Dedifferentiated amniotic fluid mesenchymal stem cell (primary cell): Measurements from ENCODE around the gene CNGA4.

ENCODE experiments used
- DNase-seq: peaks from one replicate; pipeline ENCODE4 v3.0.0-alpha.2; 2016; ENCODE audit errors: extremely low spot score

Gene CNGA4, protein sequence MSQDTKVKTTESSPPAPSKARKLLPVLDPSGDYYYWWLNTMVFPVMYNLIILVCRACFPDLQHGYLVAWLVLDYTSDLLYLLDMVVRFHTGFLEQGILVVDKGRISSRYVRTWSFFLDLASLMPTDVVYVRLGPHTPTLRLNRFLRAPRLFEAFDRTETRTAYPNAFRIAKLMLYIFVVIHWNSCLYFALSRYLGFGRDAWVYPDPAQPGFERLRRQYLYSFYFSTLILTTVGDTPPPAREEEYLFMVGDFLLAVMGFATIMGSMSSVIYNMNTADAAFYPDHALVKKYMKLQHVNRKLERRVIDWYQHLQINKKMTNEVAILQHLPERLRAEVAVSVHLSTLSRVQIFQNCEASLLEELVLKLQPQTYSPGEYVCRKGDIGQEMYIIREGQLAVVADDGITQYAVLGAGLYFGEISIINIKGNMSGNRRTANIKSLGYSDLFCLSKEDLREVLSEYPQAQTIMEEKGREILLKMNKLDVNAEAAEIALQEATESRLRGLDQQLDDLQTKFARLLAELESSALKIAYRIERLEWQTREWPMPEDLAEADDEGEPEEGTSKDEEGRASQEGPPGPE

DNA sequence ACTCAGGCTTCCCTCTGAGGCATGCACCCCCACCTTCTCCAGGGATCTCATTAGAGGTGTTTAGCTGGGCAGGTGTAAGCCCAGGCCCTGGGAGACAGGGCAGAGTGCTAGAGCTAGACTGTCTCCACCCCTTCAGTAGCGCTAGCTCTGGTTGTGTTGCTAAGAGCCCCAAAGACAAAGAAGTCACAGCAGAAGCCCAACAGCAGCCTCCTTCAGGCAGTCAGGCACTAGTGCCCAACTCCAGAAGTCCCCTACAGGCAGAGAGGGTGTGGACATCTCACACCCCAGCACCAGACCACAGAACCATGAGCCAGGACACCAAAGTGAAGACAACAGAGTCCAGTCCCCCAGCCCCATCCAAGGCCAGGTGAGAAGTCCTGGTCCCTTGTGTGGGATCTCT is at the start of gene CNGA4:
Gene CNGA4 (plus strand): TSS at position 188 of the 400 bp plus-strand sequence. CDS start 118 bp downstream, at position 306.
- no peak for DNase-seq

DNA sequence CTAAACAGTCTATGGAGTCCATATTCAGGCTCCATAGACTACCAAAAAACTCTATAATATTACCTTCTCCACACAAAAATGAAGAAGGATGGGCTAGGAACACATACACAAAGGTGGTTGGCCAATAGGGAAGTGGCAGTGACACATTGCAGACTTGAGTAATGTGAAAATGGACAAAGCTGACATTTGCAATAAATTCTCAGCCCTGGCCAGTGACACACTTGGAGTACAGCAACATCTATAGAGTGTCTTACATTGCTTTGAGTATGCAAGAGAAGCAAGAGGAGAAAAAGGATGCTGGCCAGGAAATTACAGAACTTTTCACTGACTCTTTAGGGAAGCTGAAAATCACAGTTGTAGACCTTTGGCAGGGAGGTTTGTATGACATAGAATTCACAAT is 47.1 kb upstream of the CNGA4 start:
- DNase-seq: no peak

DNA sequence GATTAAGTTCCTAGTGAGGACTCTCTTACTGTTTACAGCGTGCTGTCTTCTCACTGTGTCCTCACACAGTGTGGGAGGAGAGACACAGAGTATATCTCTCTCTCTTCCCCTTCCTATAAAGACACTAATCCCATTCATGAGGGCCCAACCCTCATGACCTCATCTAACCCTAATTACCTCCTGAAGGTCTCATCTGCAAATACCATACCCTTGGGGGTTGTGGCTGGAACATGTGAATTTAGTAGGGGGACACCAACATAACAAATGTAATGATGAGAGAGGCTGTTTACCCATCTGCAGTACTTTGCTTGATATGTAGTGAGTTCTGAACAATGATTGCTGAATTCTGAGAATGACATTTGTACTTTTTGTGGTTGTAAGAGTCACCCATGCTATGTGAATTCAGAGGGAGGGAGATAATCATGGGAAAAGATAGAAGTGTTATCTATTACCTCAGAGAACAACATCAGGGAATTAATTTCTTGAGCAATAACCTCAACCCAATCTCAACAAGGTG is 44.8 kb upstream of the CNGA4 start:
- DNase-seq: no peak

DNA sequence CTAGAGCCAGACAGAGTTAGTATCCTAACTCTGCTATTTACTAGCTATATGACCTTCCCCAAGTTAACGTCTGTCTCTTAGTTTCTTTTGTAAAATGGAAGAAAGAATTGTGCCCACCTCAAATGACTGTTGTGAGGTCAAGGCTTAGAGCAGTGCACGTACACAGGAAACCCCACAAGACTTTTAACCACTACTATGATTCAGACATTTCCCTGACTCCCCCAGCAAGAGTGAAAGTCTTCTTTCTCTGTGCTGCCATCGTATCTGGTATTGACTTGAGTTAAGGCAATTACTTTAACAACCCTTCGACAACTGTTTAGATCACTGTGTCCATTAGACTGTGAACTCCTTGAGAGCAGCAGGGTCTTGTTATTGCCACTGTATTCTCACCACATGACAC is 42.5 kb upstream of the CNGA4 start:
- no peak for DNase-seq

DNA sequence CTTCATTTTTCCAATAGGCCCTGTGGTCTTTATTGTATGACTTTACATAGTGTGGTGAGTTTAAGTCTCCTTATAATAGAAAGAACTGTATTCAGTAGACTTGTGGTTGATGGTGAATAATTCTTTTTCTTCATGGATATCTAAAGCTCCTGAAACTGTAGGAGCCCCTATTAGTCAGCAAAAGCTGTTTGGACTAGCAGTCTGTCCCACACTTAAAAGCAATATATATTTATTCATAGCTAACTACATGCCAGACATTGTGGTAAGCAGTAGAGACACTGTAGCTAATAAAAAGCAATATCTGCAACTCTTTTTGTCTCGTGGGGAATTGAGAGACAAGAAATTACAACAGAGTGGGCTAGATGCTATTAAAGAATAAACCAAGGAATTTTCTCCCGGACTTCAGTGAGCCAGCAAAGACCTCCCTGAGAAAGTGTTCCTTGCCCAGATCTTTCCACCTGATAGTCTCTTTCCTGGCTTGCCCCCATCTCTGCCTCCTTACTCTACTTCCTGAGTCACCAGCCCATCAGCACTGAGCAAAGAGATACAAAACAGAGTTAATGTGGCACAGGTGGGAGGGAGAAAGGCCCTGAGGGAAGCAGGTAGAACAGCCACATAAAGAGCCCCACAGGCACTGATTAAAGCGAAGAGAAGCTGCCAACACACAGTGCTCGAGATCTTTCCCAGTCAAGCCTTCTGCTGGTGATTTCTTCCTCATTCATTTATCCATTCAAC is 41.3 kb upstream of the CNGA4 start:
- DNase-seq: no peak

DNA sequence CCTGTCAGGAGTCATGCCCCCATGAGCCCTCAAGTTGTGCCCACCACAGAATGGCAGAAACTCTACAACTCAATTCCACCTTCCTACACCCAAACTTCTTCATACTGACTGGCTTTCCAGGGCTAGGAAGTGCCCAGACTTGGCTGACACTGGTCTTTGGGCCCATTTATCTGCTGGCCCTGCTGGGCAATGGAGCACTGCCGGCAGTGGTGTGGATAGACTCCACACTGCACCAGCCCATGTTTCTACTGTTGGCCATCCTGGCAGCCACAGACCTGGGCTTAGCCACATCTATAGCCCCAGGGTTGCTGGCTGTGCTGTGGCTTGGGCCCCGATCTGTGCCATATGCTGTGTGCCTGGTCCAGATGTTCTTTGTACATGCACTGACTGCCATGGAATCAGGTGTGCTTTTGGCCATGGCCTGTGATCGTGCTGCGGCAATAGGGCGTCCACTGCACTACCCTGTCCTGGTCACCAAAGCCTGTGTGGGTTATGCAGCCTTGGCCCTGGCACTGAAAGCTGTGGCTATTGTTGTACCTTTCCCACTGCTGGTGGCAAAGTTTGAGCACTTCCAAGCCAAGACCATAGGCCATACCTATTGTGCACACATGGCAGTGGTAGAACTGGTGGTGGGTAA is 39.6 kb upstream of the CNGA4 start, which contains the start of gene OR52W1:
Gene OR52W1 (plus strand): TSS at position 51 of the 637 bp plus-strand sequence. CDS start 0 bp downstream, at position 51.
- no peak for DNase-seq

DNA sequence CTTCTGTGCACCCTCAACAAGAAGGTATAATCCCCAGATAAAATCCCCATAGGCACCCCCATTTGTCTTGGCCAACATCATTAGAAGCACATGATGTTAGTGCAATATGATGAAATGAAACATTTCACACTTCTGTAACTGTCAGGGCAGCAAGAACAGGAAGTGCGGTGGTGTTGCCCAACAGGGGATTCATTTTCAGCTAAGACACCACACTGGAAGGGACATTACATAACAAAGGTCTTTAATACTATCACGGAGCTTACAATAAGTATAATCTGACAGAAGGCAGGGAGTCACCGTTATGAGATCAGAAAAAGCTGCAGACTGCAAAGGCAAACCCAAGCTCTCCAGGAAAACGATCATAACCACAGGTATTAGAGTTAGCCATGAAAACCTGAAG is 37.9 kb upstream of the CNGA4 start:
- DNase-seq: no peak

DNA sequence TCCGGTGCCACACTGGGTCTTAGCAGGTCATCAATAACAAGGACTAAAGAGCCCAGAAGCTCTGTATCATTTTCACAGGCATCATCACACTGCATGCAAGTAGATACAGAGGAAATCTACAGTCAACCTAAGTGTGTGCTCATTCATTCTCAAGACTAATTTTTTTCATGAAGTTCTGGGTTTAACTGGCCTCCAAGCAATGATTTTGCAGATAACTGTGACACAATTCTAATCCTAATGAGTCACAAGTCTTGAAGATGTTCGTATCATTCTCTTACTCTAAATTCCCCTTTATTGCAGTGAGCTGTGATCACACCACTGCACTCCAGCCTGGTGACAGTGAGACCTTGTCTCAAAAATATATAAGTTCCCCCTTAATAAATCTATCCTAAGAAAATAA is 37.4 kb upstream of the CNGA4 start:
- no peak for DNase-seq

DNA sequence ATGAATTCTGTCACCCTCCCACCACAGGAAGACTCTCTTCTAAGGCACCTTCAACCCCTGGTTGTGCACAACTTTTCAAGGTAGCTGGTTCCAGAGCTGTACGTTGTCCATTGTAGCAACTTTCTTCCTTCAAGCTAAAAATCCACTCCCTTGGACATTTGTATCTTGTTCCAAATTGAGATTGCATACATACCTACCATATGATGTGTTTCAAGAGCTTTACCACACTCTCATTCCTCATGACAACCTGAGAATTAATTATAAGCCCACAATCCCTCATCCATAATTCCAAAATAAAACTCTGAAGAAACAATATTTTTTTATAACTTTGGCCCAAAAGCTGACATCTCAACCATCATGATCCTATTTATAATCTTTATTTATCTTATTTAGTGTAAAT is 36.8 kb upstream of the CNGA4 start:
- no peak for DNase-seq

DNA sequence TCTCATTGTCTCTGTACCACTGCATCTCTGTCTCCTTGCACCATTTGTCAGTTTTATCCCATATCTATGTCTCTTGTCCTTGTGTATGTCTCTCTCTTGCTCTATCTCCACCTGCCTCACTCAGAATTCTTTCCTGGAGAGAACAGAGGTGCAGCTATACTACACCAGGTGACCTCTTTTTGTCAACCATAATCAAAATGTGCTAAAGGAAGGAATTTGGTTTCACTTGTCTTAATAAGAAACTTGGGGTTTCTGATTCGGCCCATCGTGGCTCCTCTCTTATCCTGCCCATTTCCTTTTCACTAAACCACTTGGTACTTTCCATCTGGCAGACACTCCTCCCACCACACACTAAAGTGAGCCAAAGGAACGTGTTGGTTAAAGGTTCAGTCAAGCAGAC is 35.6 kb upstream of the CNGA4 start:
- no peak for DNase-seq

DNA sequence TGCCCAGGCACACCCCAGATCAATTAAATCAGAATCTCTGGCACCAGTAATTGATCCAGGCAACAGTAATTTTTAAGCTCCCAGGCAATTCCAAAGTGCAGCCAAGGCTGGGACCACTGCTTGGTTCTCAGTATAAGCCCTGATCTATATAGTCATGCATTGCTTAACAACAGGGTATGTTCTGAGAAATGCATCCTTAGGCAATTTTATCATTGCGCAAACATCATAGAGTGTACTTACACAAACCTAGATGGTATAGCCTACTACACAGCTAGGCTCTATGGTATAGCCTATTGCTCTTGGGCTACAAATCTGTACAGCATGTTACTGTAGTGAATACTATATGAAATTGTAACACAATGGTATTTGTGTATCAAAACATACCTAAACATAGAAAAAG is 34.2 kb upstream of the CNGA4 start:
- DNase-seq: no peak

DNA sequence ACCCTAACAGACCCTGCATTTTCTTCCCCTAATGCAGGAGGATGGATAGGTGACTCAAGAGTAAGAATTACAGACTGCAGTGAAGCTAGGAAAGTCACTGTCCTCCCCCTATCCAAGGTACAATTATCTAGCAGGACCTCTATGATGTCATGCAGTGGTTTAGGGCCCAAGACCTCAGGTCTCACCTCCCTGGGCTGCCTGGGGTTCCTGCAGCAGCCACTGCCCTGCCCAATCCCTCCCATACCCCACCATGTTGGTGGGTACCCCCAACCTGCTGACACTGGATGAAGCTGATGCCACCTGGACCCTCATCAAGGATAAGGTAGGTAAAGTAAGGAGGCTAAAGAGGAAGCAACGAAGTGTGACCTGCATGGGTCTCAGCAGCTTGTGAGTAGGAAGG is 33.5 kb upstream of the CNGA4 start, which contains the start of gene C11orf42:
Gene C11orf42 (plus strand): TSS at position 192 of the 400 bp plus-strand sequence. CDS start 59 bp downstream, at position 251.
- DNase-seq: no peak

DNA sequence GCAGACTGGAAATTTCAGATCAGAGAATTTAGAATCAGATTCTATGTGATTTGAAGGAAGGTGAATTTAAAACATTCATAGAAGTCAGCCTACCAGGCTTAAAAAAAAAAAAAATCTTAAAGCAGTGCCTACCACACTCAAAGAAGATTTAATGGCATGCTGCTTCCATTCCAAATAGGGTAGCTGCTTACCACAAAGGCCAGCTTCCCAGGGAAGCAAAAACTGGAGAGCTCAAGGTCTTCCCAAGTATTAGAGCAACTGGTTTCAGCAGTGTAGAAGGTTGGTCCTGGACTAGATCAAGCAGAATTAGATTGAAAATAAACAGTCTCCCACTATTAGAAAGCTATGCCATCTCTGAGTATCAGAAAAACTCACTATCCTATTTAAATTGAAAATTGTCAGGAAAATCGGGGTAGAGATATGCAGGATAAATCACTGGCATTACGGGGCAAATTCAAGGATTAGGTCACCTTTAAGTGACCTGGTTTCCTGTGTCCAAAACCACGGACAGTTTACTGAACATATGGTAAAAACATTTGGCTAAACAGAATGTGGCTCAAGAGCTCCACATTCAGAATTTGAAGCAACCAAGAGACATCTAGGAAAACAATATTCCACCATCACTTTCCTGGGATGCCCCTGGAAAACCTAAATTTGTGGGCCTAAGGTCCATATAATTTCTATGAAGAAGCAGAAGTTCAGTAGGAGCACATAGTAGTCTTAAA is 32.3 kb upstream of the CNGA4 start:
- no peak for DNase-seq

DNA sequence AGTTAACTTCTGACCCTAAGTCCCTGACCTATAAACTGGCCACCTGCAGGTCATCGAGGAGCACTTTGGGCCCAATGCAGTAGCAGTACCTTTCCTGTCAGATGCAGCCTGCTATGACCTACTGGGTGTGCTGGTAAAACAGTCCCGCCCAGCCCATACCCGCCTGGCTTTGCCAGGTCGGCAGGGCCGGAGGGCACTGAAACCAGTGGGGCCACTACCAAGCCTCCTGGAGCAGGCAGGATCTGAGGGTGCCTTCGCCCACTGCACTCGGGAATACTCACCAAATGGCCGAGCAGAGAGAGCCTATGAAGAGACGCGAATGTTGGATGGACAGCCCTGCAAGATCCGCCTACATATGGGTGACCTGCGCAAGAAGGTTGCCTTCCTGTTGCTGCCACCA is 29.1 kb upstream of the CNGA4 start:
- no peak for DNase-seq

DNA sequence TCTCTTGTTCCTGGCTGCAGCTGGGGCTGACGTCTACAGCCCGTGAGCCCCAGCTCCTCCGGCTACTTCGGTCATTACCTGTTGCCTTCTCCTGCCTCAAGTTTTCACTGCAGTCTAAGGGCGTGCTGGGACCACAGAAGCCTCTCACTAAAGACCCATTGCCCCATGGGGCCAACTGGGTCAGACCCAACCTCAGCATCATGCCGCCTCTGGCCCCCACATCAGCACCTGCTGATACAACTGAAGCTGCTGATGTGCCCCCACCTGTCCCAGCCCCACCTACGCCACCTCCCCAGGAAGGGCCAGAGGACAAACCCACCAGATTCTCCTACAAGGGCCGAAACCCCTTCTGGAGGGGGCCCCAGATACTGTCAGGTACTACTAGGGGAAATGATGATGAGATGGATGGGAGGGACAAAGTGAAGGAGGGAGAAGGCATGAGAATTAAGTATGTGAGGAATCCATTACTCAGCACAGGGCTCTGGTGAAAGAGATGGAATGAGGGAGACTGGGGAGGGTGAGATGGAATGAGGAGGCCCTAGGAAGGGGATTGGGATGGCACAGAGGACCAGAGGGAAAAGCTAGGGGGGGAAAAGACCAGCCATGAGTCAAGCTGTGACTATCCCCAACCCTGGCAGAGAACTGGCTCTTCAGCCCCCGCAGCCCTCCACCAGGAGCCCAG is 28.5 kb upstream of the CNGA4 start:
- no peak for DNase-seq

DNA sequence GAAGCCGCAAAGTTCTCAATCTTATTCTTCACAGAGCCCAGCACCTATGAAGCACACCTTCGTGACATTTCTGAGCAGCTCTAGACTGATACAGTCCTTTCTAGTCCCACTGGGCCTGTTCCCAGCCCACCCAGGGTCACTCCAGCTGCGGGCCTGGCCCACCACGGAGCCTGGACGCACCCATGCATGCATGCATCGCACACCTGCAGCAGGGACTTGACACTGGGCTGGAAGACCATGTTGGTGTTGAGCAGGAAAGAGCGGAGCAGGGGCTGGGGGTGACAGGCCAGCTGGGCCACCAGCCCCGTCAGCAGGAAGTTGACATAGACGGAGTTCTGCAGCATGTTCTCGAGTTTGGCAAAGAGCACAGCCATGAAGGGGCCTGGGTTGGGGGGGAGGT is 24.4 kb upstream of the CNGA4 start:
- no peak for DNase-seq

DNA sequence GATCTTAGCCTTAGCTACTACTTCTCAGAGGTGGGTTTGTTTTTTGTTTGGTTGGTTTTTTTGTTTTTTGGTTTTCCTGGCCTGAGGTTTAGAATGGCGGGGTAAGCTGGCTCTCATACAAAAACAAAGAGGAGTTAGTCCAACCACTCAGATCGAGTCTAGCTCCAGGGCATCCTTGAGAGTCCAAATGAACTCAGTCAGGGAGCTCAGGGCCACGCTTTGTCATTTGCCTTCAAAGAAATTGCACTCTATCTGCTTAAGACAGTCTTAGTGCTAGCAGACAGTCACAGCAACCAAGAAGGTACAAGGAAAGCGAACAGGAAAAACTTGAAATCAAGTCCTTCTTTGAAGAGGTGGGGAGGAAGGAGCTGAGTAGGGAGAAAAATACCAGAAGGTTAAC is 22.4 kb upstream of the CNGA4 start:
- DNase-seq: no peak

DNA sequence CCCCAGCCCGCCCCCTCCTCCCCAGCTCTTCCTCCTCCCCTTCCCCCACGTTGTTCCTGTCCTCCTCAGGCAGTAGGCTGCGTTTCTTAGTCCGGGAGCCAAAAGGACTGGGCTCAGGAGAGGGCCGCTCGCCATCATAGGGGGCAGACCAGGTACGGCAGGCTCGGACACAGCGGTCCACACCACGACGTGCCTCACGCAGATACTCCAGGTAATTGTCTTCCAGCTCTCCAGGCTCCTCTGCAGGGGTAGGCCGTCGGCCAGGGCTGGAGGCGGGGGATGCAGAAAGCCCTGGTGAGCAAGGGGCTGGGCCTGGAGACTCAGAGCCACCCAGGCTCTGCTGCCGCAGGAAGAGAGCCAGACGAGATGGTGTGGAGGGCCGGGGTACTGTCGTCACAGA is 21.2 kb upstream of the CNGA4 start:
- no peak for DNase-seq

DNA sequence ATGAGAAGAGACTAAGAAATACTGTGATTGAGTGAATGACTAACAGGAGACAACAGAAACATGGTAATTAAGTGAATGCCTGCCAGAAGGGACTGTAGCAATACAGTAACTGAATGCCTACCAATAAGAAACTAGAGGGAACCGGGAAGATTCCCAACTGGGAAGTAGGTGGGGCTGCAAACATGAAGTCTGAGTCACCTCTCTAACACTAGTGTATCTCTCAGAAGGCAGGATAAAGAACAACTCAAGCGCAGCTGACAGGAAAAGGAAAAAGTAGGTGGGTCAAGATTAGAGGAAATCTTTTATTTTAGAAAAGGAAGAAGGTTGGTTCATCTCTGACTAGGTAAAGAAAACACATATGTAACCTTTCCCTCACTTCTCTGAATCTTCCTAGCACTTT is 19.5 kb upstream of the CNGA4 start:
- peak; percentile 87 for DNase-seq

DNA sequence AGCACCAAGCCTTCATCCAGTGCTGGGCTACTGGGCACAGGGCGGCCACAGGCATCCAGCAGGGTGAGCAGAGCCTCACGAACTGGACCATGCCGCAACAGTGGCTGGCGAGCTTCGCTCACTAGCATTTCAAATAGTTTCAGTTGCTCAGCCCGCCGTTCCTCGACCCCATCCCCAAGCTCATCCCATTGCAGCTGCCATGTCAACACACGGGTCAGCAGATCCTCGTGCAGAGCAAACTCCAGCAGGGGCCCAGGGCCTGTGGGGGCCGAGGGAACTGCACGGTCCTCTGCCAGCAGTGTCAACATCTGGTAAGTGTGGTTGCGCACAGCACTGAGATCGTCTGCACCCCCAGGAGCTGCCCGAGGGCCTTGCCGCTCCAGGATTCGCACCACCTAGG is 15.0 kb upstream of the CNGA4 start:
- DNase-seq: no peak

DNA sequence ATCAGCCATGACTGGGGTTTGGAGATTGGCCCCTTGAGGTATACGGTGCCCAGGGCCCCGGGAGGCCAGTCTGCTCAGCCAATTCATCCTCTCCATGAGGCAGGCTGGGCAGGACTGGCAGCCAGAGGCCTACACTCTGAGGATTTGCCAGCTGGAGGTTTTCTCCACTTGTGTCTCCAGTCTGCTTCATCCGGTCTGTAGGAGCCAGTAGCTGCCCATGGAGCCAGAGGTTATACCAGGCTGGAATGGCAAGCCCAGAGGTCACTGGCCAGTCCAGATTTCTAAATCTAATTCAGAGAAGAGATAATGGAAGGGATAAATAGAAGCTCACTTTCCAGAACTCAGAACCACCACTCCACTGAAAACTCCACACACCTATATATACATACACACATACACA is 14.5 kb upstream of the CNGA4 start:
- DNase-seq: no peak
